Keratinocyte (primary cell): ENCODE data around the gene TUBB2A. TPM values are rescaled to one million over a fixed set of nuclear protein-coding genes. Genes with fewer than 3 reads are reported as not detected.

Experiments used
- DNase-seq: peaks from one replicate; pipeline ENCODE4 v3.0.0-alpha.2; 2011; ENCODE audit warnings: low read depth, missing footprints, low spot score
- FAIRE-seq: peaks from 2 replicates; lab custom pipeline; 2011; peaks lifted over from hg19 to GRCh38; lab: Jason Lieb, UNC
- H2AFZ ChIP-seq: 2 replicates; pipeline ENCODE4 v1.6.0; 2012; ENCODE audit warnings: low read length, control low read depth, inconsistent platforms; ENCODE audit not compliant: control insufficient read depth
- H3K27ac ChIP-seq: 2 replicates; pipeline ENCODE4 v1.5.1; 2011; ENCODE audit warnings: low read length; ENCODE audit not compliant: control insufficient read depth, insufficient read depth
- H3K27me3 ChIP-seq: 3 replicates; pipeline ENCODE4 v1.6.0; 2011; ENCODE audit warnings: low read length; ENCODE audit not compliant: control insufficient read depth, insufficient read depth; ENCODE audit errors: extremely low read depth
- H3K36me3 ChIP-seq, 2 experiments: 2 replicates in 1 of 2; 3 replicates in 1 of 2; pipeline ENCODE4 v1.5.1; 2011; ENCODE audit warnings: low read length in 2 of 2, mild to moderate bottlenecking in 1 of 2; ENCODE audit not compliant: control insufficient read depth in 2 of 2, insufficient read depth in 2 of 2; ENCODE audit errors: extremely low read depth in 1 of 2
- H3K4me1 ChIP-seq: 3 replicates; pipeline ENCODE4 v1.5.1; 2011; ENCODE audit warnings: low read length; ENCODE audit not compliant: control insufficient read depth, insufficient read depth; ENCODE audit errors: extremely low read depth
- H3K4me2 ChIP-seq: 3 replicates; pipeline ENCODE4 v1.6.0; 2011; ENCODE audit warnings: low read depth, low read length; ENCODE audit not compliant: control insufficient read depth, insufficient read depth; ENCODE audit errors: extremely low read depth
- H3K4me3 ChIP-seq, 3 experiments: fragments of 200-600 bp in 1 of 3; sonication (generic) in 1 of 3; 2 replicates in 2 of 3; 3 replicates in 1 of 3; pipeline ENCODE4 v1.5.1; 2011 to 2016; ENCODE audit warnings: low read length in 3 of 3, mild to moderate bottlenecking in 3 of 3, control low read depth in 2 of 3, inconsistent platforms in 1 of 3, low read depth in 1 of 3, mixed read lengths in 1 of 3, mixed run types in 1 of 3, moderate library complexity in 1 of 3; ENCODE audit not compliant: control insufficient read depth in 2 of 3, insufficient read depth in 2 of 3; ENCODE audit errors: extremely low read depth in 1 of 3
- H3K79me2 ChIP-seq: 2 replicates; pipeline ENCODE4 v1.6.0; 2012; ENCODE audit warnings: low read length; ENCODE audit not compliant: control insufficient read depth, insufficient read depth
- H3K9ac ChIP-seq: 3 replicates; pipeline ENCODE4 v1.6.0; 2011; ENCODE audit warnings: low read length; ENCODE audit not compliant: control insufficient read depth, insufficient read depth; ENCODE audit errors: extremely low read depth
- H3K9me1 ChIP-seq: 3 replicates; pipeline ENCODE4 v1.6.0; 2011; ENCODE audit warnings: low read length; ENCODE audit not compliant: control insufficient read depth, insufficient read depth; ENCODE audit errors: extremely low read depth
- H3K9me3 ChIP-seq: 2 replicates; pipeline ENCODE4 v1.5.1; 2012; ENCODE audit warnings: low read depth, low read length; ENCODE audit not compliant: control insufficient read depth
- H4K20me1 ChIP-seq: 3 replicates; pipeline ENCODE4 v1.6.0; 2011; ENCODE audit warnings: low read length; ENCODE audit not compliant: control insufficient read depth, insufficient read depth; ENCODE audit errors: extremely low read depth
- CTCF ChIP-seq, 3 experiments: IDR thresholded peaks in 1 of 3; conservative IDR thresholded peaks in 1 of 3; optimal IDR thresholded peaks in 1 of 3; 2 replicates in 2 of 3; 3 replicates in 1 of 3; pipeline versions ENCODE3 to v1.5.1; 2011; ENCODE audit warnings: low read length in 3 of 3, mild to moderate bottlenecking in 3 of 3, moderate library complexity in 2 of 3, control low read depth in 1 of 3, inconsistent platforms in 1 of 3; ENCODE audit not compliant: insufficient read depth in 2 of 3; ENCODE audit errors: extremely low read depth in 1 of 3
- EZH2 ChIP-seq: IDR thresholded peaks from one replicate; pipeline ENCODE4 v1.6.1; 2012; ENCODE audit warnings: inconsistent platforms, mild to moderate bottlenecking, low read length, moderate library complexity
- dilution Hi-C: fragments of 300-500 bp; cut with MboI; formaldehyde crosslinking; loops from one replicate; pipeline ENCODE4 v1.7.0; 2020; ENCODE audit warnings: low sequenced_read_pairs; ENCODE audit not compliant: extremely low pct_ligation_motif_present
- polyA plus RNA-seq, 5 experiments: library from polyadenylated mRNA; depleted of rRNA in 3 of 5; stranded (reverse) in 3 of 5; stranded (forward) in 1 of 5; unstranded in 1 of 5; fragments of >200 nt; gene quantifications; 1 replicate in 1 of 5; 2 replicates in 3 of 5; 3 replicates in 1 of 5; pipeline versions ENCODE4 v1.2.1 to v1.2.3, GENCODE V29; 2011 to 2012; ENCODE audit warnings: missing spikeins in 2 of 5, low read depth in 1 of 5, low replicate concordance in 1 of 5

The TUBB2A gene
- polyA plus RNA-seq, 1 donor (not counting 4 experiments of a cell fraction or from before 2014, with no cell fraction given), result 58.8 TPM

GRCh38 chr6:3165631-3166534 lies 8.5 kb upstream of the TUBB2A start:
- no peak for TF ChIP-seq CTCF (optimal IDR thresholded peaks at IDR 0.05 in 1 of 3, IDR thresholded peaks at IDR 0.05 in 1 of 3, conservative IDR thresholded peaks at IDR 0.05 in 1 of 3; ENCODE audit: extremely low read depth in 1 of 3, insufficient read depth in 2 of 3, low read length in 3 of 3)
- TF ChIP-seq EZH2, result no peak
- no peaks in the 10 kb centered on the region for H3K27me3 ChIP-seq
- no peaks in the 10 kb centered on the region for H4K20me1 ChIP-seq
- H3K4me2 ChIP-seq, result no peak overlapping the region
- no peaks in the 10 kb centered on the region for H3K79me2 ChIP-seq
- H3K4me3 ChIP-seq, result no peak overlapping the region
- H3K9me1 ChIP-seq, result no peaks in the 10 kb centered on the region
- no peaks in the 10 kb centered on the region for H3K9me3 ChIP-seq
- FAIRE-seq (no peak), DNase-seq (no peak)
- H3K4me1 ChIP-seq, result peaks cover 8% of the 10 kb centered on the region
- no peak overlapping the region for H3K9ac ChIP-seq
- H3K27ac ChIP-seq, result no peak overlapping the region
- H2AFZ ChIP-seq, result no peak overlapping the region
- dilution Hi-C loops, result no loop called here
- H3K36me3 ChIP-seq, result no peaks in the 10 kb centered on the region

DNA sequence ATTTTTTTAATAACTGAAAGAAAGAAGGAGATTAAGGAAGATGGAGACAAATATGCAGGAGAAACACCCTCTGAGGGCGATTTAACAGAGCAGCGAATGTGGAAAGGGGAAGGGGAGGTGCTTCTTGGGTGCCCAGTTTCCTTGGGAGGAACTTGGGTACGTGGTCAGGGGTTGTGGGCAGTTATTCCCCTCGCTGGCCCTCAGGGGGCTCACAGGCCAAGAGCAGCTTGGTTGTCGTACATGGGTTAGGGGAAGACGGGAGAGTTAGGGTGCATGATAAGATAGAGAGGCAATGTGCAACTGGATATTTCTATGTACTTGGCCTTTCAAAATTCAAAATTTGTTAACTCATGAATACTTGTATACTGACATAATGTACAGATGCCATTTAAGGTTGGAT lies 7.0 kb upstream of the TUBB2A start:
- dilution Hi-C loops, result no loop called here
- H3K4me2 ChIP-seq, result no peak overlapping the region
- no peak for FAIRE-seq

More for the DNA sequence above, 7.0 kb upstream of the TUBB2A start:
- peaks cover 18% of the 10 kb centered on the region for H3K4me1 ChIP-seq
- H3K9me1 ChIP-seq, result no peaks in the 10 kb centered on the region
- no peak overlapping the region for H3K27ac ChIP-seq
- no peaks in the 10 kb centered on the region for H4K20me1 ChIP-seq
- H3K36me3 ChIP-seq, result no peaks in the 10 kb centered on the region
- no peak overlapping the region for H3K9ac ChIP-seq
- H2AFZ ChIP-seq, result no peak overlapping the region
- H3K27me3 ChIP-seq, result no peaks in the 10 kb centered on the region
- H3K9me3 ChIP-seq, result no peaks in the 10 kb centered on the region
- DNase-seq, result no peak
- no peak overlapping the region for H3K4me3 ChIP-seq
- no peak for TF ChIP-seq EZH2
- TF ChIP-seq CTCF (optimal IDR thresholded peaks at IDR 0.05 in 1 of 3, IDR thresholded peaks at IDR 0.05 in 1 of 3, conservative IDR thresholded peaks at IDR 0.05 in 1 of 3; ENCODE audit: extremely low read depth in 1 of 3, insufficient read depth in 2 of 3, low read length in 3 of 3), result no peak
- H3K79me2 ChIP-seq, result no peaks in the 10 kb centered on the region
